OCI-LY7 (cell line): ENCODE measurements around the gene NXPH3.

Experiments
- EZH2phosphoT487 ChIP-seq: fragments of 200-600 bp; sonication (generic); IDR thresholded peaks from 2 replicates; pipeline ENCODE4 v1.6.1; 2018; ENCODE audit warnings: low read depth, borderline replicate concordance, mild to moderate bottlenecking, mixed run types, antibody characterized with exemption, low read length, moderate library complexity, mixed read lengths
- TF ChIP-seq, protein P1 (sequence below): fragments of 200-600 bp; sonication (generic); conservative IDR thresholded peaks from 2 replicates; pipeline ENCODE4 v1.5.1; 2014; ENCODE audit warnings: mild to moderate bottlenecking, antibody characterized with exemption, low read length, moderate library complexity, mixed read lengths

DNA sequence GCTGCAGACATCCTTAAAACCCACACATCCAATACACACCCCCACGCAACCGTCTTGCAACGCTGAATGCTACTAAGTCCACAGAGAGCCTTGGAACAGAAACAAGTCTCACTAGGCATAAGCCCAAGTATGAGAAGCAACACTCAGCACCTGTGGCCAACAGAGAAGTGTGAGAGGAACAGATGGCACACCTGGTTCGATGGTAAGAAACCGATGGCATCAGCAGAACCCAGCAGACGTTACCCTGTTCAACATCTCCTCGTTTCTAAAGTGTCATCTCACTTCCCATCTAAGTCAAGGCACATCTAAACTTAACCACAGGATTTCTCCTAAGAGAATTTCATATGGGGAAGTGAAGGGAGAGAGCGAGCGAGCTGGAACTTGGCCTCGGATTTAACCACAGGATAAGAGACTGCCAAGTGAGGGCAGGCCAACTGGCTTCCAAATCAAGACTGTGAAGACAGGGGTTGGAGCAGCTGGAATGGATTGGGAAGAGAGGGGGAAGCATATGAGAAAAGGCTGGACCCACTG, 41.0 kb downstream of the NXPH3 start:
- no peak for TF ChIP-seq EZH2phosphoT487
- TF ChIP-seq, protein P1, sequence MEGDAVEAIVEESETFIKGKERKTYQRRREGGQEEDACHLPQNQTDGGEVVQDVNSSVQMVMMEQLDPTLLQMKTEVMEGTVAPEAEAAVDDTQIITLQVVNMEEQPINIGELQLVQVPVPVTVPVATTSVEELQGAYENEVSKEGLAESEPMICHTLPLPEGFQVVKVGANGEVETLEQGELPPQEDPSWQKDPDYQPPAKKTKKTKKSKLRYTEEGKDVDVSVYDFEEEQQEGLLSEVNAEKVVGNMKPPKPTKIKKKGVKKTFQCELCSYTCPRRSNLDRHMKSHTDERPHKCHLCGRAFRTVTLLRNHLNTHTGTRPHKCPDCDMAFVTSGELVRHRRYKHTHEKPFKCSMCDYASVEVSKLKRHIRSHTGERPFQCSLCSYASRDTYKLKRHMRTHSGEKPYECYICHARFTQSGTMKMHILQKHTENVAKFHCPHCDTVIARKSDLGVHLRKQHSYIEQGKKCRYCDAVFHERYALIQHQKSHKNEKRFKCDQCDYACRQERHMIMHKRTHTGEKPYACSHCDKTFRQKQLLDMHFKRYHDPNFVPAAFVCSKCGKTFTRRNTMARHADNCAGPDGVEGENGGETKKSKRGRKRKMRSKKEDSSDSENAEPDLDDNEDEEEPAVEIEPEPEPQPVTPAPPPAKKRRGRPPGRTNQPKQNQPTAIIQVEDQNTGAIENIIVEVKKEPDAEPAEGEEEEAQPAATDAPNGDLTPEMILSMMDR, result no peak
